Cardiac fibroblast (primary cell): Measurements from ENCODE around the gene RAB41.
"Not testable (repeated sequence)": the region's sequence is repeated elsewhere in the genome, so short reads cannot be mapped to it uniquely, and the experiment has no call there.

ENCODE experiments used
- DNase-seq, 2 donors: peaks; one replicate each; pipeline versions ENCODE4 v3.0.0 to v3.0.0-alpha.2; 2010; ENCODE audit warnings: low read depth in 2 of 2
- H3K4me3 ChIP-seq, 2 donors: replicated peaks in 1 of 2; 1 replicate in 1 of 2; 2 replicates in 1 of 2; pipeline ENCODE4 v1.5.1; 2011; ENCODE audit warnings: low read depth in 2 of 2, low read length in 2 of 2, mild to moderate bottlenecking in 2 of 2, moderate library complexity in 1 of 2
- TF ChIP-seq, protein P1 (sequence below): IDR thresholded peaks from one replicate; pipeline ENCODE4 v1.5.1; 2011; ENCODE audit warnings: low read depth, mild to moderate bottlenecking, low read length, inconsistent platforms

The RAB41 gene

DNA sequence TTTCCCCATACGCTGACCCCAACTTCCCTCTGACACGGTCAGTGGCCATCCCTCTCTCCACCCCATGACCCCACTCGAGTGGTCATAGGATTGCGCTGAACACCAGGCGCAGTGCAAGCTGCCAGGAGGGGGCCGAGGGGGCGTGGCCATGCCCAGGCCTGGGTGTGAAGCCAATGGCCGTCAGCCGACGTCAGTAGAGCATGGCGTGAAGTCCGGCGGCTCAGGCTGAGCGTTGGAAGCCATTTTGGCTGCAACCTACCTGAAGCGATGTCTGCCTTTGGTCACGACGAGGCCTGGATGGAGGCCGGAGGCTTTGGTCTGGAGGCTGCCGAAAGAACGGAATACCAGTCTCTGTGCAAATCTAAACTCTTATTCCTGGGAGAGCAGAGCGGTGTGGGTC, at the start of gene RAB41:
RAB41 (plus strand) TSS at position 222 of the 400 bp plus-strand sequence; CDS start at position 268, 46 bp downstream.
- no peak for DNase-seq
- no peak within 1 kb of the TSS for H3K4me3 ChIP-seq
- TF ChIP-seq, protein P1, sequence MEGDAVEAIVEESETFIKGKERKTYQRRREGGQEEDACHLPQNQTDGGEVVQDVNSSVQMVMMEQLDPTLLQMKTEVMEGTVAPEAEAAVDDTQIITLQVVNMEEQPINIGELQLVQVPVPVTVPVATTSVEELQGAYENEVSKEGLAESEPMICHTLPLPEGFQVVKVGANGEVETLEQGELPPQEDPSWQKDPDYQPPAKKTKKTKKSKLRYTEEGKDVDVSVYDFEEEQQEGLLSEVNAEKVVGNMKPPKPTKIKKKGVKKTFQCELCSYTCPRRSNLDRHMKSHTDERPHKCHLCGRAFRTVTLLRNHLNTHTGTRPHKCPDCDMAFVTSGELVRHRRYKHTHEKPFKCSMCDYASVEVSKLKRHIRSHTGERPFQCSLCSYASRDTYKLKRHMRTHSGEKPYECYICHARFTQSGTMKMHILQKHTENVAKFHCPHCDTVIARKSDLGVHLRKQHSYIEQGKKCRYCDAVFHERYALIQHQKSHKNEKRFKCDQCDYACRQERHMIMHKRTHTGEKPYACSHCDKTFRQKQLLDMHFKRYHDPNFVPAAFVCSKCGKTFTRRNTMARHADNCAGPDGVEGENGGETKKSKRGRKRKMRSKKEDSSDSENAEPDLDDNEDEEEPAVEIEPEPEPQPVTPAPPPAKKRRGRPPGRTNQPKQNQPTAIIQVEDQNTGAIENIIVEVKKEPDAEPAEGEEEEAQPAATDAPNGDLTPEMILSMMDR: no peak

DNA sequence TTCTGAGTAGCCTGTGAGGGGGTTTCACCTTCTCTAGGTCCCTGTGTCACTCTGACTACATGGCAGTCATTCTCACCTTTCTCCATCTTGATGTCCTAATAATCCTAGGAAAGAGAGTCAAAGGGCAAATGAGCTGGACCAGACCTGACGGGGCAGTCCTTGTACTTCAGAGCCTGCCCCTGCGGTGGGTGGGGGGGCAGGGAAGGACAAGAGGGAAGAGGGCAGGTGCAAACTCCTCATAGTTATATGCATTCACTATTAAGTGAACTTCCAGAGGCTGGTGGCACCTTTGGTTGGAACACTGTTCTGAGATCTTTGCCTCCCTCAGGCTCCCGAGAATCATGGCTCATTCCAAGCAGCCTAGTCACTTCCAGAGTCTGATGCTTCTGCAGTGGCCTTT, 47.6 kb upstream of the RAB41 start, which contains the start of gene AWAT1:
AWAT1 (plus strand) TSS at position 301 of the 400 bp plus-strand sequence; CDS start at position 342, 41 bp downstream.
- TF ChIP-seq, protein P1: no peak
- H3K4me3 ChIP-seq: no peak within 1 kb of the TSS
- DNase-seq: no peak

- no peak for DNase-seq
- TF ChIP-seq, protein P1: no peak
- H3K4me3 ChIP-seq: no peak overlapping the region
Measured at GRCh38 chrX:70240751-70241150, 41.2 kb upstream of the RAB41 start.

DNA sequence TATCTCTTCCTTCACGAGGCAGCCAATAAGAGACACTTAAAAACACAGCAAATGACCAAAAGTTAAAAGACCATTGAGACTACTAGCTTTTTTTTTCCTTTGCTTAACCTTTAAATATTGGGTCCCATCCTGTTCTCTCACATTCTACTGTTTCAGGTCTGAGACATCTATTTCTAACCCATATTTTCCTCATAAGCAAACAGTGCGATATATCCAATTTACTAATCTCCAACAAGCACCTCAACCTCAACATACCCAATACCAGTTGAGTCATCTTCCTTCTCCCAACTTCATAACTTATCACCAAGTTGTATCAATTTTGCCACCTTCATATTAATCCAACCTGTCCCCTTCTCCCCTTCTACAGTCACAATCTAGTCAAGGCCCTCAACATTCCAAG, 40.5 kb upstream of the RAB41 start:
- H3K4me3 ChIP-seq: no peak overlapping the region
- DNase-seq: no peak
- TF ChIP-seq, protein P1: no peak

DNA sequence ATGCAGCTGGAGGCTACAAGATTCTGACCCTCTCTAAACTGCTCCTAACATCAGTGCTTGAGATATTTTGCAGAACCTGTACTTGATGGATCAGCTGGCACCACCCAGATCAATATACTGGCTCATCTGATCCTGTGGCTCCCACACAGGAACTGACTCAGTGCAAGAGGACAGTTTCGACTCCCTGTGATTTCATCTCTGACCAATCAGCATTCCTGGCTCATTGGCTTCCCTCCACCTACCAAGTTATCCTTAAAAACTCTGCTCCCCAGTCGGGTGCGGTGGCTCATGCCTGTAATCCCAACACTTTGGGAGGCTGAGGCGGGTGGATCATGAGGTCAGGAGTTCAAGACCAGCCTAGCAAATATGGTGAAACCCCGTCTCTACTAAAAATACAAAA, 38.4 kb upstream of the RAB41 start:
- not testable (repeated sequence) for H3K4me3 ChIP-seq
- DNase-seq: peak in 1 of 2 donors; percentile 22

GRCh38 chrX:70244881-70245280, 37.1 kb upstream of the RAB41 start:
- H3K4me3 ChIP-seq: no peak overlapping the region
- TF ChIP-seq, protein P1: no peak
- DNase-seq: no peak

DNA sequence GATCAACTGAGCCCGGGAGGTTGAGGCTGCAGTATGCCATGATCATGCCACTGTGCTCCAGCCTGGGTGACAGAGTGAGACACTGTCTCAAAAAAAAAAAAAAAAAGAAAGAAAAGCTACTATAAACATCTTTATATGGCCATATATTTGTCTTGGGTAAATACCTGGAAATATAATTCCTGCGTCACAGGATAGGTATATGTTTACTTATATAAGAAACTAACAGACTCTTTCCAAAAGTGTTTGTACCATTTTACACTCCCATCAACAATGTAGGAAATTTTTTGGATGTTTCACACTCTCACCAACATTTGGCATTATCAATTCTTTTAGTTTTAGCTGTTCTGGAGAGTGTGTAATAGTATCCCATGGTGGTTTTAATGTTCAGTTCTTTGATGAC, 34.7 kb upstream of the RAB41 start:
- TF ChIP-seq, protein P1: no peak
- DNase-seq: no peak
- no peak overlapping the region for H3K4me3 ChIP-seq
